ENCODE measurements around the gene PTPRN. TPM values are rescaled to one million over a fixed set of nuclear protein-coding genes. Genes with fewer than 3 reads are reported as not detected.
A peak's percentile ranks its signal among the peaks of the same experiment; 100 is the strongest.

PTPRN gene
- total RNA-seq, 1 donor from 2014 or later: not detected

DNA sequence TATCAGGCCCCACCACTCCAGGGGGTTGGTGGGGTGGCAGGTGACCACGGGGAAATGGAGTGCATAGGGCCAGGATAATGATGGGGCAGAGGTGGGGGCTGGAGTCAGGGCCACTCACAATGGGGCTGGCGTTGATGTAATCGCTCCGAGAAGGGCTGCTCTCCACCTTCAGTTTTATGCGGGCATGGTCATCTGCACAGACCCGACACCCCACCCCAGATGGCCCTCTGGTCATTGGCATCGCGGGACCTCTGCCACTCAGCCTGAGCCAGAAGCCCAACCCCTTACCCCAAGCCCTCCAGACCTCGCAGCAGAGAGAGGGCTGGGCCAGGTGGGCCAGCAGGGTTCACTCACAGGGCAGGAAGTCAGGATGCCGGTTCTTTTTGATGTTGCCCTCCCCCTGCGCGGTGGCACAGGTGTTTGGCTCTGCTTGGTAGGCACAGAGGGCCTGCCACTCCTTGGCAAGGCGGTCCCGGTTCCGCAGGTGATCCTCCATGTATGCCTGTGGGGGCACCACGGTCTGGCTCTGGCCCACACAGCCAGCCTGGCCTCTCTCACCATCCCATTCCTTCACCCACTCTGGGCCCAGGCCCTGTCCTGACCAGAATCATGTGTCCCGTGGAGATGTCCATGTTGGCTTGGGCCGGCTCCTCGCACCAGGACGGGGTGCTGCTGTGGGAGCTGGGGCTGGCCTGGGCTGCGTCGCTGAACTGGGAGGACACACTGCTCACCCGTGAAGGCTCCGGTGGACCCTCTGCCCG, 12.4 kb downstream of the PTPRN start:
- Histone ChIP-seq H3K9me3 (ENCODE audit: control insufficient read depth in 3 of 3, low read length in 3 of 3) (no peaks in the 10 kb centered on the region), H3K27ac (ENCODE audit: low read depth, low read length) (no peak overlapping the region), H3K9ac (ENCODE audit: low read depth in 1 of 3, low read length in 3 of 3) (no peak overlapping the region), H3K4me3 (ENCODE audit: low read length in 3 of 3) (no peak overlapping the region), H3K36me3 (ENCODE audit: control insufficient read depth in 3 of 3, insufficient read depth in 3 of 3, low read length in 3 of 3) (no peaks in the 10 kb centered on the region), H3K4me1 (ENCODE audit: control insufficient read depth in 3 of 3, insufficient read depth in 3 of 3, low read length in 3 of 3) (peaks cover 11 to 20% (median 12%) of the 10 kb centered on the region in 3 donors), H3K27me3 (ENCODE audit: control insufficient read depth in 3 of 3, insufficient read depth in 3 of 3, low read length in 3 of 3) (peaks cover 0 to 12% (median 11%) of the 10 kb centered on the region in 3 donors)

DNA sequence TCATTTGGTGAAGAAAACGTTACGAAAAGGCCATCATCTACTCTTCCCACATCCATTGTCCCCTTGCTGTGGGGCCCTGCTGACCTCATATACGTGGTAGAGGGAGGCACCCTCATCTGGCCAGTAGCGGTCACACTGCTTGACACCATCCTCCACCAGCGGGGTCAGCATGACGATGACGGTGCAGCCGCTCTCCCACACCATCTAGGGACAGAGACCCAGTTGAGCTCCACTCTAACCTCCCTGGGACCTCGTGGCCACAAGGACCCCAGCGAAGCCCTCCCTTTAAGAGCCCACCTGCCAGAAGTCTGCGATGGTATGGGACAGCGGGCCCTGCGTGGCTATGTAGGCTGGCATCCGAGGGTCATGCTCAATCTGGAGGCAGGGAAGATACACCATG, 13.1 kb downstream of the PTPRN start:
- Histone ChIP-seq H3K36me3 (ENCODE audit: control insufficient read depth in 3 of 3, insufficient read depth in 3 of 3, low read length in 3 of 3) (no peaks in the 10 kb centered on the region), H3K4me3 (ENCODE audit: low read length in 3 of 3) (no peak overlapping the region), H3K27ac (ENCODE audit: low read depth, low read length) (no peak overlapping the region), H3K9ac (ENCODE audit: low read depth in 1 of 3, low read length in 3 of 3) (no peak overlapping the region), H3K27me3 (ENCODE audit: control insufficient read depth in 3 of 3, insufficient read depth in 3 of 3, low read length in 3 of 3) (peaks cover 0 to 7% (median 7%) of the 10 kb centered on the region in 3 donors), H3K9me3 (ENCODE audit: control insufficient read depth in 3 of 3, low read length in 3 of 3) (no peaks in the 10 kb centered on the region), H3K4me1 (ENCODE audit: control insufficient read depth in 3 of 3, insufficient read depth in 3 of 3, low read length in 3 of 3) (peaks cover 11 to 20% (median 12%) of the 10 kb centered on the region in 3 donors)

DNA sequence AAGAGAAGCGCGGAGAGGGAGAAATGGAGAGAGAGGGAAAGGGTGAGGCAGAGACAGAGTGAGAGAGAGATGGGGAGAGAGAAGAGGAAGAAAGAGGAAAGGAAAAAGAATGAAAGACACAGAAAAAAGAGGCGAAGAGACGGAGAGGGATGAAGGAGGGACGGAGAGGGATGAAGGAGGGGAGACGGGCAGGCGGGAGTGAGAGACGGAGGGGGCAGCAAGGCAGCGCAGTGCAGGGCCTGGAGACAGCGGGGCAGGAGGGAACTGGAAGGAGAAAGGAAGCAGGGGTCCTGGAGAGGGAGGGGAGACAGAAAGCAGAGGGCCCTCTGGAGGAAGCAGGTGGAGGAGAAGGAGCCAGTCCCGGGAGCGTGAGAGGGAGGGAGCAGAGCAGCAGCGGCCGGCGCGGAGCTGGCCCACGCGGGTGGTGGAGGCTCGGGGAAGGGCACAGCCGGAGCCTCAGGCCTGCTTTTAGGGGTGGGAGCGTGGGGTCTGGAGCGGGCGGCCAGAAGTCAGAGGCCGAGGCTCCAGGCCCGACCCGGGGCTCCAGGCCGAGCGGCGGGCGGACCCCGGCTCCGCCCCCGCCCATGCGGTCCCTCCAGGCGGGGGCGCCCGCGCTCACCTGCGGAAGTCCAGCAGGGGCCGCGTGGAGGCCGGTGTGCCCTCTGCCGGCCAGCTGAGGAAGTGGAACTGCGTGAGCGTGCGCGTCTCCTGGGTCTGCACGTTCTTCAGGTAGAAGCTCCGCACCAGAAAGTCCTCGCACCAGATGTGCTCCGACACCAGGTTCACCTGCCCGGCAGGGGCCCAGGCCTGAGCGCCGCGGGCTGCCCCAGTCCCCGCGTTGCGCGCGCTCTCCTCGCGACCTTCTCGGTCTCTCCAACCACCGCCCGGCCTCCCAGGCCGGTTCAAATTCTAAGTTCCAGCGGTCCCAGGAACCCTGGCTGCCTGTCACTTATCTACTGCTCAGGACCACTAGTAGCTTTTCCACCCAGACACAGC, 14.5 kb downstream of the PTPRN start:
- Histone ChIP-seq H3K27ac (ENCODE audit: low read depth, low read length) (peak overlapping the region; percentile 58), H3K9ac (ENCODE audit: low read depth in 1 of 3, low read length in 3 of 3) (peak overlapping the region; percentile 79 to 88 (median 81)), H3K4me1 (ENCODE audit: control insufficient read depth in 3 of 3, insufficient read depth in 3 of 3, low read length in 3 of 3) (peaks cover 12 to 20% (median 14%) of the 10 kb centered on the region in 3 donors), H3K9me3 (ENCODE audit: control insufficient read depth in 3 of 3, low read length in 3 of 3) (no peaks in the 10 kb centered on the region), H3K27me3 (ENCODE audit: control insufficient read depth in 3 of 3, insufficient read depth in 3 of 3, low read length in 3 of 3) (peaks cover 0 to 7% (median 4%) of the 10 kb centered on the region in 3 donors), H3K36me3 (ENCODE audit: control insufficient read depth in 3 of 3, insufficient read depth in 3 of 3, low read length in 3 of 3) (no peaks in the 10 kb centered on the region), H3K4me3 (ENCODE audit: low read length in 3 of 3) (peak overlapping the region; percentile 73 to 76 (median 74))

DNA sequence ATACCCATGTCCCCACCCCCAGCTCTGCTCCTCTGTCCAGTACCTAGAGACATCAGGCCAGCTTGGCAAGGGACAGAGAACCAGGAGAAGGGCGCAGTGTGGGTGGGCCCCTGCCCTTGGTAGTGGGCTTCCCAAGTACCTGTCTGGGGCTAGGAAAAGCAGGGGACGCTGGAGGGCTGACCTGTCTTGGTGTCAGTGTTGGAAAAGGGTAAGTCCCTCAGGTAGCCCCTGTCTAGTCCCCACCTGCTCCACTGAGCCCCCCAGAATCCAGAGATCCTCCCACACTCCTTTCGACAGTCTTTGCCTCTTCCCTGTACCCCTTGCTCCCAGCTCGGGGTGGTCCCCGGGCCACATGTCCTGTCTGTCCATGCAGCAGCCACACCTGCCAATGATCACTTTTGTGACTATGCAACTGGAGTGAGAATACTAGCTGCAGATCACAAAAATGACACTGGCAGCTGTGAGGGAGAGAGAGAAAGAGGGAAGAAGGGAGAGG, 15.4 kb downstream of the PTPRN start:
- peak overlapping the region in 1 of 3 donors; percentile 74 for H3K4me3 ChIP-seq (ENCODE audit: low read length in 3 of 3)
- H3K9me3 ChIP-seq (ENCODE audit: control insufficient read depth in 3 of 3, low read length in 3 of 3): no peaks in the 10 kb centered on the region
- H3K27ac ChIP-seq (ENCODE audit: low read depth, low read length): no peak overlapping the region
- peaks cover 9 to 16% (median 12%) of the 10 kb centered on the region in 3 donors for H3K4me1 ChIP-seq (ENCODE audit: control insufficient read depth in 3 of 3, insufficient read depth in 3 of 3, low read length in 3 of 3)
- H3K36me3 ChIP-seq (ENCODE audit: control insufficient read depth in 3 of 3, insufficient read depth in 3 of 3, low read length in 3 of 3): no peaks in the 10 kb centered on the region
- peak overlapping the region in 2 of 3 donors; percentile 10 to 81 for H3K9ac ChIP-seq (ENCODE audit: low read depth in 1 of 3, low read length in 3 of 3)
- peaks cover 0 to 4% (median 0%) of the 10 kb centered on the region in 3 donors for H3K27me3 ChIP-seq (ENCODE audit: control insufficient read depth in 3 of 3, insufficient read depth in 3 of 3, low read length in 3 of 3)

DNA sequence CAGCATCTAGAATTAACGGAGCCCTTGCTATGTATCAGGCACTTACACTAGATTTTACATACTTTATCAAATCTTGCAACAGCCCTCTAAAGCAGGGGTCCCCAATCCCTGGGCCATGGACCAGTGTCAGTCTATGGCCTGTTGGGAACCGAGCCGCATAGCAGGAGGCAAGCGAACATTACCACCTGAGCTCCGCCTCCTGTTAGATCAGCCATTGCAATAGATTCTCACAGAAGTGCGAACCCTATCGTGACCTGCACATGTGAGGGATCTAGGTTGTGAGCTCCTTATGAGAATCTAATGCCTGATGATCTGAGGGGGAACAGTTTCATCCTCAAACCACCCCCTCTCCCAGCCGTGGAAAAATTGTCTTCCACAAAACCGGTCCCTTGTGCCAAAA, 16.6 kb downstream of the PTPRN start:
- no peaks in the 10 kb centered on the region for H3K9me3 ChIP-seq (ENCODE audit: control insufficient read depth in 3 of 3, low read length in 3 of 3)
- H3K9ac ChIP-seq (ENCODE audit: low read depth in 1 of 3, low read length in 3 of 3): no peak overlapping the region
- no peak overlapping the region for H3K27ac ChIP-seq (ENCODE audit: low read depth, low read length)
- H3K27me3 ChIP-seq (ENCODE audit: control insufficient read depth in 3 of 3, insufficient read depth in 3 of 3, low read length in 3 of 3): no peaks in the 10 kb centered on the region
- no peaks in the 10 kb centered on the region for H3K36me3 ChIP-seq (ENCODE audit: control insufficient read depth in 3 of 3, insufficient read depth in 3 of 3, low read length in 3 of 3)
- no peak overlapping the region for H3K4me3 ChIP-seq (ENCODE audit: low read length in 3 of 3)
- peaks cover 9 to 14% (median 11%) of the 10 kb centered on the region in 3 donors for H3K4me1 ChIP-seq (ENCODE audit: control insufficient read depth in 3 of 3, insufficient read depth in 3 of 3, low read length in 3 of 3)

DNA sequence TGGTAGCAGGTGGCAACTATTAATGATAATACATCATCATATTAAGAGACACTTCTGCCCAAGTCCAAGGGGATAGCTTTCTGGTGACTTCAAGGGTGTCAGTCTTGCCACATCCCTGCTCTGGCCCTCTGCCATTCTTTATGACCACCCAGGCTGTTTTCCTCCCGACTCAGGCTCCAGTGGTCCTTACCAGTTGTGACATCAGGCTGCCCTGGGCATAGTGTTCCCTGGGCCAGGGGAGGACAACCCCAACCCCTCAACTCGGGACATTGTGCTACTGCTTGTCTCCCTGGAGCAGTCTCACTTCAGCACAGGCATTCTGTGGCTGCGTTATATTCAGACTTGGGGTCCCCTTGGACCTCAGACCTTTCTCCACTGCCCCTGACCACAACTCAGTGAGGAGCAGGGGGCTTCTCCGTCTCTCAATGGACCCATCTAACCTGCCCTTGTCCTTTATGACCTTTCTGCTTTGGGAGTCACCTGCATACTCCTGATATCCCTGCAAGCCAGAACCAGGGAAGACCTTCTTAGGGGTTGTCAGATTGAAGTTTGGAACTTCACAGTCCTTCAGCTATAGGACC, 17.2 kb downstream of the PTPRN start:
- no peak overlapping the region for H3K9ac ChIP-seq (ENCODE audit: low read depth in 1 of 3, low read length in 3 of 3)
- no peak overlapping the region for H3K27ac ChIP-seq (ENCODE audit: low read depth, low read length)
- no peaks in the 10 kb centered on the region for H3K27me3 ChIP-seq (ENCODE audit: control insufficient read depth in 3 of 3, insufficient read depth in 3 of 3, low read length in 3 of 3)
- H3K36me3 ChIP-seq (ENCODE audit: control insufficient read depth in 3 of 3, insufficient read depth in 3 of 3, low read length in 3 of 3): no peaks in the 10 kb centered on the region
- H3K9me3 ChIP-seq (ENCODE audit: control insufficient read depth in 3 of 3, low read length in 3 of 3): no peaks in the 10 kb centered on the region
- no peak overlapping the region for H3K4me3 ChIP-seq (ENCODE audit: low read length in 3 of 3)
- H3K4me1 ChIP-seq (ENCODE audit: control insufficient read depth in 3 of 3, insufficient read depth in 3 of 3, low read length in 3 of 3): peaks cover 9 to 14% (median 11%) of the 10 kb centered on the region in 3 donors

DNA sequence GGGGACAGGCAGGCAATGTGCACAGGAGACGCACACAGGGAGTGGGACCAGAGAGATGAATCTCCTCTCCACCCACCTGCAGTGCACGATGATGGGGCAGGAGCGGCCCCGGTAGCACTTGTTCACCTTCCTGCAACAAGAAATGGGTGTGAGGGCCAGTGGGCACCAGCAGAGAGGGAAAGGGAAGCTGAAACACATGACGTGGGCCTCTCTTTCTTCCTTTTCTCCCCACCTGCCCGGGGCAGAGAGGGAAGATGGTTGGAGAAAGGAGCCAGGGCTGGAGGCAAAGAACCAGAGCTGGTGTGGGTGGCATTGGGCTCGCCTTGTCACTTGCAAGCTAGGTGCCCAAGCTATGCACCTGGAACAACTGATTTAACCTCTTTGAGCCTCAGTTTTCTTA, 17.8 kb downstream of the PTPRN start:
- Histone ChIP-seq H3K27ac (ENCODE audit: low read depth, low read length) (no peak overlapping the region), H3K4me1 (ENCODE audit: control insufficient read depth in 3 of 3, insufficient read depth in 3 of 3, low read length in 3 of 3) (peaks cover 9 to 20% (median 12%) of the 10 kb centered on the region in 3 donors), H3K4me3 (ENCODE audit: low read length in 3 of 3) (no peak overlapping the region), H3K27me3 (ENCODE audit: control insufficient read depth in 3 of 3, insufficient read depth in 3 of 3, low read length in 3 of 3) (no peaks in the 10 kb centered on the region), H3K9me3 (ENCODE audit: control insufficient read depth in 3 of 3, low read length in 3 of 3) (no peaks in the 10 kb centered on the region), H3K9ac (ENCODE audit: low read depth in 1 of 3, low read length in 3 of 3) (no peak overlapping the region), H3K36me3 (ENCODE audit: control insufficient read depth in 3 of 3, insufficient read depth in 3 of 3, low read length in 3 of 3) (peaks cover 0 to 2% (median 2%) of the 10 kb centered on the region in 3 donors)

DNA sequence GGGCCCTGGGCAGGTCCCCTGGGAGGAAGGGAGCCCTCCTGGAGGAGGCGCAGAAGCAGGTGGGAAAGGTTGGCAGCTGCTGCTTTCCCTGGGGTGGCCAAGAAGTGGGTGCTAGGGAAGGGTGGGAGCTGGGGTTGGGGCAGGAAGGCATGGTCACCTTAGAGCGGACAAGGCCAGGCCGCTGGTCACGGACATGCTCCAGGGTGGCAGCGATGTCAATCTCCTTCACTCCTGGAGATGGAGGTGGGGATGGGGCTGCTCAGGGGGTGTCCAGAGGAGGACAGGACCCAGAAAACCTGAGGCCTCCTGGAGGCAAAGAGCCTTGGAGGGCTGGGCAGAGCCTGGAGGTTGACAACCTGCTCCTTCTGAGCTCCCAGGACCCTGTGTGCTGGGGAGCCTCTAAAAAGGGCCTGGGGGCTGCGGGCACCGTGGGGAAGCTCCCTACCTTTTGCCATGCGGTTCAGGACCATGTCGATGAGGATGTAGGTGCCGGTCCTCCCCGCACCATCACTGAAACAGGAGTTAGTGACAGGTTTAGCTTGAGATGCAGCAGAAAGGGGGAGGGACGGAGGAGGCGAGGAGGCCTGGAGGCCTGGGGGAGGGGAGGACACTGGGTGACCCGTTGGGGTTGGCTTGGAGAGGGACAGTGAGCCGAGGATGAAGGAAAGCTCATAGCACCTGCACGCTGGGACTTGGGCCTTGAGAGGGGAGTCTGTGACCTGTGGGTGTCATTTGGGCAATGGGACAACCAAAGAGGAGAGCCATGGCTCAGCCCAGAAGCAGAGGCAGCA, 18.6 kb downstream of the PTPRN start:
- no peak overlapping the region for H3K27ac ChIP-seq (ENCODE audit: low read depth, low read length)
- no peak overlapping the region for H3K9ac ChIP-seq (ENCODE audit: low read depth in 1 of 3, low read length in 3 of 3)
- H3K4me1 ChIP-seq (ENCODE audit: control insufficient read depth in 3 of 3, insufficient read depth in 3 of 3, low read length in 3 of 3): peaks cover 12 to 25% (median 17%) of the 10 kb centered on the region in 3 donors

More for the DNA sequence above, 18.6 kb downstream of the PTPRN start:
- no peak overlapping the region for H3K4me3 ChIP-seq (ENCODE audit: low read length in 3 of 3)
- H3K9me3 ChIP-seq (ENCODE audit: control insufficient read depth in 3 of 3, low read length in 3 of 3): no peaks in the 10 kb centered on the region
- H3K36me3 ChIP-seq (ENCODE audit: control insufficient read depth in 3 of 3, insufficient read depth in 3 of 3, low read length in 3 of 3): peaks cover 2 to 7% (median 6%) of the 10 kb centered on the region in 3 donors
- no peaks in the 10 kb centered on the region for H3K27me3 ChIP-seq (ENCODE audit: control insufficient read depth in 3 of 3, insufficient read depth in 3 of 3, low read length in 3 of 3)

All from skeletal muscle tissue (tissue), 4 donors.